Activated naive CD4-positive, alpha-beta T cell treated with anti-CD3 and anti-CD28 coated beads, Interleukin-2, amount 50 U/mL, for 24 hours (primary cell): Measurements from ENCODE around the gene TREX2.

Experiments used
- H3K27ac Mint-ChIP-seq: one replicate; pipeline ENCODE4 v1.8.0; 2021; ENCODE audit warnings: mild to moderate bottlenecking, mixed read lengths
- H3K27me3 Mint-ChIP-seq: one replicate; pipeline ENCODE4 v1.8.0; 2021; ENCODE audit warnings: mixed read lengths
- H3K36me3 Mint-ChIP-seq: one replicate; pipeline ENCODE4 v1.8.0; 2021; ENCODE audit warnings: mixed read lengths
- H3K4me1 Mint-ChIP-seq: one replicate; pipeline ENCODE4 v1.8.0; 2021; ENCODE audit warnings: mixed read lengths
- H3K4me3 Mint-ChIP-seq: one replicate; pipeline ENCODE4 v1.8.0; 2021; ENCODE audit warnings: mild to moderate bottlenecking, mixed read lengths
- H3K9me3 Mint-ChIP-seq: one replicate; pipeline ENCODE4 v1.8.0; 2021; ENCODE audit warnings: mixed read lengths

TREX2 gene

DNA sequence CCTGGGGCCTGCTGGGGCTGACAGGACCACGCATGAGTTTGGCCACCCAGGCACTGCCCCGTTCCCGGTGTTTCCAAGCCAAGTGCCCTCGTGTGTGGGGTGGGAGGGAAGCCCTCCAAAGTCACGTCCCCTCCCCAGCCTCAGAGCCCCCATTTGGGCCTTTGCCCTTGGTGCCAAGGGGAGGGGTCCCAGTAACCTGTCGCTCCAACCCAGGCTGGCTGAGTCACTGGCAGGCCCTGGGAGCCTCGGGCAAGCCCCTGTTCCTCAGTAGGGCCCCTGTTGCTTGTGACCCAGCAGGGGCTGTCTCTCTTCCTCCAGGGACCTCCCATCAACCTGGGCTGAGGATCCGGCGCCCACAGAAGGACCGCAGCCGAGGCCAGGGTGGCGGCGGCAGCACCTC lies 35.2 kb upstream of the TREX2 start:
- Mint-ChIP-seq H3K36me3 (no peaks in the 10 kb centered on the region), H3K27me3 (no peaks in the 10 kb centered on the region), H3K4me3 (no peak overlapping the region), H3K4me1 (no peaks in the 10 kb centered on the region), H3K9me3 (no peaks in the 10 kb centered on the region), H3K27ac (no peak overlapping the region)

DNA sequence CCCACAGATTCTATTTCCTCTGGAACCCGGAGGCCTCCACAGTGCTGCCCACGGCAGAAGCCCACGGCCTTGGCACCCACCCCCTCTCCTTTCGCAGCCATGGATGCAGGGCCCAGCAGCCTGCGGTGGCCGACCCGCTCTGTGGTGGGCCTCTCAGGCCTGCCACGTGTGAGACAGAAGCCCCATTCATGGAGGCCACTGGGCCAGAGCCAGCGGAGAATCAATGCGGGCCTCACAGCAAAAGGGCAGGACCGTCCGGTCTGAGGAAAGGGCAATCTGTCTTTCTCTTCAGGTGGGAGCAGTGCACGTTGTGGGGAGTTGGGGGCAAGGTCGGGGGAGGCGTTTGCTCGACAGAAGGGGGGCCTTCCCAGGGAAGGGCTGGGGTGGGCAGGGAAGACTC lies 32.9 kb upstream of the TREX2 start:
- H3K27me3 Mint-ChIP-seq, result no peaks in the 10 kb centered on the region
- H3K4me1 Mint-ChIP-seq, result no peaks in the 10 kb centered on the region
- no peak overlapping the region for H3K4me3 Mint-ChIP-seq
- no peaks in the 10 kb centered on the region for H3K9me3 Mint-ChIP-seq
- no peaks in the 10 kb centered on the region for H3K36me3 Mint-ChIP-seq
- no peak overlapping the region for H3K27ac Mint-ChIP-seq

DNA sequence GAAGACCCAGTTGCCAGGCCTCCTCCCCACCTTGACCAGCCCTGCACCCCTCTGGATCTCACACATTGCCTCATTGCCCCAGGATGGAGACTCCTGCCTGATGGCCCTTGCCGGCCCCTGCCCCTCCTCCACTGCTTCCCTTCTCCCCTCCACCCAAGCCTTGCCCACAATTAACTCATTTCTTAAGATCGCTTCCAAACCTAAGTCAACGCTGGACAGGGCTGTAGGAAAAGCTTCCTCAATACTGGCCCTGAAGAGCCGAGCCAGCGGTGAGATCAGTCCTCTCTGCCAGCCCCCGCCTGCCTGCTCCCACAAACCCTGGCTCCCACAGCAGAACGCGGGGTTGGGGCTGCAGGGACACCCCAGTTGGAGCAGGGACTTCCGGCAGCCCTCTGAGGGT lies 32.0 kb upstream of the TREX2 start:
- Mint-ChIP-seq H3K27me3 (no peaks in the 10 kb centered on the region), H3K9me3 (no peaks in the 10 kb centered on the region), H3K27ac (no peak overlapping the region), H3K4me3 (no peak overlapping the region), H3K4me1 (no peaks in the 10 kb centered on the region), H3K36me3 (no peaks in the 10 kb centered on the region)

DNA sequence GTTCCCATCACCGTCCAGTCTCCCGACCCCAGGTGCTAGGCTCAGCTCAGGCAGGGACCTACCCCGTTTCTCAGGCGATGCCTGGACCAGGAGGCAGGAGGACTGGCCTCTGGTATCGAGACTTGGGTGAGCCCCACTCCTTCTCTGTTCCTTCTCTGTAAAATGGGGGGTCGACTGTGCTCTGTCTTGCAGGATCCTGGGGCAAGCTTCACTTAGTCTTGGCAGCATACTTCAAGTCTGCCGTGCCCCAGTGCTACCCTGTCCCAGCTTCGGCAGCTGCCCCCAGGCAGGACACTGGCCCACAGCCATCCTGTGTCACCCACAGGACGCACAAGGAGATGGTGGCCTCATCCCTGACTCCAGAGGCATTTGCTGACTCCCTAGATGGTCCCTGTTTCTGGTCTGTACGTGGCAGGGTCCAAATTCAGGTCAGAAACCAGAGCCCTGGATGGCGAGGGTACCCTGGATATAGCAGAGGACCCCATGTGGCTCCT lies 31.6 kb upstream of the TREX2 start:
- Mint-ChIP-seq H3K27ac (no peak overlapping the region), H3K9me3 (no peaks in the 10 kb centered on the region), H3K4me3 (no peak overlapping the region), H3K27me3 (no peaks in the 10 kb centered on the region), H3K4me1 (no peaks in the 10 kb centered on the region), H3K36me3 (no peaks in the 10 kb centered on the region)

DNA sequence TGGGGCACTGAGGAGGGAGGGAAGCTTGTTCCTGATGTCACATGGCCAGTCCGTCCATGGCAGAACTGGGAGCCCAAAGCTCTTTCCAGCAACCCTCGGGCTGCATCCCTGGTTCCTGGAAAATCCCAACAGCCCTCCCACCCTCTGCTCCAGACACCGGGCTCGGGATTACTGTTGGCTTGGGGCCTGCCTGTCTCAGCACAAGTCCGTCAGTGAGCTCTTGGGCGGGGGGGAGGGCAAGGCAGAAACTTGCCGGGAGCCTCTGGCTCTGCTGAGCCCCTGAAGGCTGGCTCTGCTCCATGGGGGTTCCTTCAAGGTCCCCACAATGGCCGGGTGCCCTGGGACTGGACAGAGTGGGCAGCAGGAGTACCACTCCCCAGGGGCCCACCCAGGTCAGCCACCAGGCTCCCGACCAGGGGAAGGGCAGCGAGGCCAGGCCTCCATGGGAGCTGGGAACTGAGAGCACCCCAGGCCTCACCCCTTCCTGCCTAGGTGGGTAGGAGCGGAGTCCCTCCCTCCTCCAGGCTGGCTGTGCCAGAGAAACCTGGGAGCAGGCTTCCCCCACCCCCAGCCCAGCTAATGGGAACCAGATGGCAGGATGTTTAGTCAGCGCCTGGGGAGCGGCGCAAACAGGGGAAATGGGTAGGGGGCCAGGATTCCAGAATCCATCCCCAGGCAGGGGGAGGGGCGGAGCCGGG lies 31.0 kb upstream of the TREX2 start:
- Mint-ChIP-seq H3K27ac (no peak overlapping the region), H3K4me3 (no peak overlapping the region), H3K27me3 (no peaks in the 10 kb centered on the region), H3K36me3 (no peaks in the 10 kb centered on the region), H3K9me3 (no peaks in the 10 kb centered on the region), H3K4me1 (peaks cover 3% of the 10 kb centered on the region)

DNA sequence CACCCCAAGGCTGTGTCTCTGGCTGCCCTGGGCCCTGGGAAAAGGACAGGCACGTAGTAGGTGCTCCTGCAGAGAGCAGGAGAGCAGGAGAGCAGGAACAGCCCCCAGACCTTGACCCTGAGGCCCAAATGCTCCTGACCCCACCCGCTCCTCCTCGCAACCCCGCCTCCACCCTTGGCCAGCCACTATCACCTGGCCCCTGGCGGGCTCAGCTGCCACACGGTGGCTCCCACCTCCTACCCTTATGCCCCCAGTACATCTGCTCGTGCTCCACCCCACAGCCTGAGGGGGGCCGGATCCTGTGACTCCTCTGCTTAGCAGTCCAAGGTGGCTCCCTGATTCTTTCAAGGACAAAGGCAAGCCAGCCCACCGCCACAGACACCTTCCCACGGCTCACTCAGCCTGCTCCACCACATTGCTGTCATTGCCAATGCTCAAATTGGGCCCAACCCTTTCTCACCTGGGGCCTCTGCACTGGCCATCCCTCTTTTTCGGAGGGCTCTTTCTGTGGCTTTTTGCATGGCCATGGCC lies 30.0 kb upstream of the TREX2 start:
- H3K4me1 Mint-ChIP-seq, result peaks cover 3% of the 10 kb centered on the region
- no peaks in the 10 kb centered on the region for H3K9me3 Mint-ChIP-seq
- no peaks in the 10 kb centered on the region for H3K27me3 Mint-ChIP-seq
- no peaks in the 10 kb centered on the region for H3K36me3 Mint-ChIP-seq
- no peak overlapping the region for H3K27ac Mint-ChIP-seq
- peak overlapping the region; percentile 33 for H3K4me3 Mint-ChIP-seq

DNA sequence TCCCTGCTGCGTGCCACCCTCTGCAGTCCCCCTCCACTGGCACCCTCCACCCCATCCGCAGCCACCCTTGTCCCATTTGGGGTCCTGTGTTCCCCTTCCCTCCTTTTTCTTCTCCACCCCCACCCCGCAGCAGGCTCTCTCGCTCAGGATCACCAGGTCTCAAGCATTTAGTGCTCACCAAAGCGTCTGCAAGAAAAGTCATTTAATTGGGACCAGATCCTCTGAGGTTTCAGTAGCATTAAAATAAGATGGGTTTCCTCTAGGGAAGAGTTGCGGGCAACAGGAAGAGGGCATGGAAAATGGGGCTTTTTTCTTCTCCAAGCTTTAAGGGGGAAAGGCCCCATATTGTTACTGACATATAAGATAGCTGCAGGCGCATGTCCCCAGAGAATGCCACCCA lies 29.4 kb upstream of the TREX2 start:
- Mint-ChIP-seq H3K4me3 (no peak overlapping the region), H3K9me3 (no peaks in the 10 kb centered on the region), H3K27me3 (no peaks in the 10 kb centered on the region), H3K36me3 (no peaks in the 10 kb centered on the region), H3K27ac (no peak overlapping the region), H3K4me1 (peaks cover 3% of the 10 kb centered on the region)

DNA sequence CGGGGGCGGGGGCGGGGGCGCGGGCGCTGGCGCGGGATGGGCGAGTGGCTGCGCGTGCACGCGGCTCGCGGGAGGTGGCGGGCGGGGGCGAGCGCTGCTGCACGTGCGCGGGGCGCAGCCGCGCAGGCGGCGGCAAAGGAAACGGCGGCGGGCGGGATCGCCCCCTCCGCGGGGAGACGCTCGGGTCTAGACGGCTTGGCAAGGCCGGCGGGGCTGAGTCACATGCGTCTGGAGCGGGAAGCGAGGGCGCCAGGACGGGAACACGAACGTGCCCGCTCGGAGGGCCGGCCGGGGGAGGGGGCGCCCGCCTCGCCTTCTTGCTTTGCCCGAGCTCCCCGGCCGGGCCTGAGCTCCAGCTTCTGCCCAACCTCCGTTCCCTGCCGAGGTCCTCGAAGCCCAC lies 28.9 kb upstream of the TREX2 start:
- H3K4me1 Mint-ChIP-seq, result peaks cover 3% of the 10 kb centered on the region
- no peaks in the 10 kb centered on the region for H3K27me3 Mint-ChIP-seq
- no peaks in the 10 kb centered on the region for H3K9me3 Mint-ChIP-seq
- no peak overlapping the region for H3K4me3 Mint-ChIP-seq
- no peak overlapping the region for H3K27ac Mint-ChIP-seq
- no peaks in the 10 kb centered on the region for H3K36me3 Mint-ChIP-seq

DNA sequence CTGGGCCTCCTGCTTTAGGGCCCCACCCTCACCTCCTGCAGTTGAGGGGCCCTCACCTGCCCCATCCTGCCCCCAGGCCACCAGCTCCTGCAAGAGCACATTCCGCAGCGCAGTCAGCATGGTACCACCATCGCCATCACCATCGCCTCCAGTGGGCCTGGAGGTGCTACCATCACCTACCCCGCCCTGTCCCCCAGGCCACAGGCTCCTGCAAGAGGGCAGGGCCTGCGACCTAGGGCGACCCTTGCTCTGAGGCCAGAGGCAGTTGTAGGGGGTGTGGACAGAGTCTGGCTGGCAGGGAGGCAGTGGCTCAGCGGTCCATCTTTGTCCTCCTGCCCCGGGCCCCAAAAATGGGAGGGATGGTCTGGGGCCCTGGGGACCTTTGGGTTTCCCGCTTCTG lies 28.4 kb upstream of the TREX2 start:
- H3K4me1 Mint-ChIP-seq, result peaks cover 3% of the 10 kb centered on the region
- peak overlapping the region; percentile 62 for H3K27ac Mint-ChIP-seq
- H3K27me3 Mint-ChIP-seq, result no peaks in the 10 kb centered on the region
- peak overlapping the region; percentile 51 for H3K4me3 Mint-ChIP-seq
- no peaks in the 10 kb centered on the region for H3K36me3 Mint-ChIP-seq
- no peaks in the 10 kb centered on the region for H3K9me3 Mint-ChIP-seq

DNA sequence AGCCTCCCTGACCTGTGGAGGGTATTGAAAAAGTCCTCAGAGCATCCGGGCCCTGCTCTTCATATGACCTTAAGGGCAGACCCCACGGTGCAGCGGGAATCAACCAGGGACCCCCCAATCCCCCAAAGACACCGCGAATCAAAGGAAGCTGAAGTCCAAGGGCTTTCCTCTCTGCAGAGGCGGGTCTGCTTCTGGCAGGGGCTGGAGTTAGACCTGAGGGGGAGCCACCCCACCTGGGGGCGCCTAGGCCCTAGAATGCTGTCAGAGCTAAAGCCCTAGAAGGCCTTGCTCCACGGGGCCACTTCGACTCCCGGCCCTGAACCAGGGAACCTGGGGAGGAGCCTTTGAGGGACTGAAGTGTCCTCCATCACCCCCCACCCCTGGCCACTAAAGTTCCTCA lies 27.3 kb upstream of the TREX2 start:
- Mint-ChIP-seq H3K27me3 (no peaks in the 10 kb centered on the region), H3K36me3 (no peaks in the 10 kb centered on the region), H3K4me1 (peaks cover 3% of the 10 kb centered on the region), H3K27ac (no peak overlapping the region), H3K4me3 (peak overlapping the region; percentile 42), H3K9me3 (no peaks in the 10 kb centered on the region)

DNA sequence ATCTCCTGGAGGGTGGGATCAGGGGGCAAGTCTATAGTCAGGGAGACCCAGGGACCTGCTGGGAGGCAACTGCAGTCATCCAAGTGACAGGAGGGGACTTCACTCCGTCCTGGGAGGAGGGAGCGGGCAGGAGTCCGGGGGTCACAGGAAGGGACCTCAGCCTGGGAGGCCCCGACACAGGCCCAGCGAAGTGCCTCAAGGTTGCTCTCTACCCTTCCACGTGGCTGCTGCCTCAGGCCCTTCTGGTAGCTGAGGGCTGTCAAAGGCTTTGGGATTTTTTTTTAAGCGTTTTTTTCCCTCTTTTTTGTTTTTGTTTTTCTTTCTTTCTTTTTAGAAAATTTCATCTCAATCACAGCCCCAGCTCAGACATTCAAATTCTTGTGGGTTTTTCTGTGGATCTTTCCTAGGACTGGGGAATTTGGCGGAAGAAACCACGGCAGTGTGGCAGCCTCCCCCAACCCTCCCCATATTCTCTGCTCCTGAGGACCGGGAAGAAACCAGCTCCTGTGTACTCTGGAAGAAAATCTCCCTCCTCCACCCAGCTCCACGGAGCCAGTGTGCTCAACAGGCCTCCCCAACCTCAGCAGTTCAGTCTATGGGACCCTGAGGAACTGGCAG lies 25.9 kb upstream of the TREX2 start:
- no peaks in the 10 kb centered on the region for H3K9me3 Mint-ChIP-seq
- no peaks in the 10 kb centered on the region for H3K27me3 Mint-ChIP-seq
- no peak overlapping the region for H3K4me3 Mint-ChIP-seq
- H3K27ac Mint-ChIP-seq, result peak overlapping the region; percentile 46
- peaks cover 1% of the 10 kb centered on the region for H3K36me3 Mint-ChIP-seq
- H3K4me1 Mint-ChIP-seq, result peaks cover 10% of the 10 kb centered on the region

DNA sequence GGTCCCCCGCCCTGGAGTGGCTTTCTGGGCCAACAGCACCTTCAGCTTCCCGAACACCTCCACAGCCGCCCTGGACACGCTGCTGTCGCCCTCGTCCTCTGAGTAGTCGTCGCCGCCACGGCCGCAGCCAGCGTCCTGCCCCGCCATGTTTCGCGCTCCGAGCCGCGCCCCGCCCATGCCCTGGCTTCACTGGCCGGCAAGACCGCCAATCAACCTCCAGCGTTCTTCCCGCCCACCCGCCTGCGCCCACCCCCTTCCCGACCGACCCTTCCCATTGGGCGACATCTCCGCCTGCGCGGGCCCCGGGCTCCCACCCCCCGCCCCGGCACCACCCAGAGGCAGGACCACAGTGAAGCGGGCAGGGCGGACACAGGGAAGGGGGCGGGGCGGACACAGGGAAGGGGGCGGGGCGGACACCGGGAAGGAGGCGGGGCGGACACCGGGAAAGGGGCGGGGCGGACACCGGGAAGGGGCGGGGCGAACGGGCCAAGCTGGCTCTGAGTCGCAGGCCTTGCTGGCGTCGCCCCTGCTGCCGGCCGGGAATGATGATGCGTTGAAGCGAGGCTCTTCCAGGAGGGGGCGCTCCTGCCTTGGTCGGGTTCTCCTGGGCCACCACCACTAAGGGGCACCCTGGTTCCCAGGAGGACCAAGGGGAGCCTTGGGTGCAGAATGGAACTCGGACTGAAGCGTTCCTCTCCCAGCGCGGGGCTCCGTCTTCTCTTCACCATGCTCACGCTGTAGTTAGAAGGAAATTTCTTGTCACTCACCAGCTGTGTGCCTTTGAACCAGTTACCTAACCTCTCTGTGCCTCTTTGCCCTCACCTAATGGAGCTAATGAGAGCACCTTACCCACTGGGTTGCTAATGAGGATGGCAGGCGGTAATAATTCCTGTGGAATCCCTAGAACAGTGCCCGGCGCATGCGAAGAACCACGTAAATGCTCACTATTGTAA lies 24.8 kb upstream of the TREX2 start, which contains the start of gene HAUS7:
Gene HAUS7, minus strand, starts transcription at position 166 of the 953 bp plus-strand sequence. Its CDS starts 19 bp downstream, at position 147.
- Mint-ChIP-seq H3K4me3 (peak within 1 kb of the TSS; percentile 81), H3K4me1 (peaks cover 10% of the 10 kb centered on the region), H3K27me3 (no peaks in the 10 kb centered on the region), H3K36me3 (peaks cover 1% of the 10 kb centered on the region), H3K27ac (peak within 1 kb of the TSS; percentile 19), H3K9me3 (no peaks in the 10 kb centered on the region)

DNA sequence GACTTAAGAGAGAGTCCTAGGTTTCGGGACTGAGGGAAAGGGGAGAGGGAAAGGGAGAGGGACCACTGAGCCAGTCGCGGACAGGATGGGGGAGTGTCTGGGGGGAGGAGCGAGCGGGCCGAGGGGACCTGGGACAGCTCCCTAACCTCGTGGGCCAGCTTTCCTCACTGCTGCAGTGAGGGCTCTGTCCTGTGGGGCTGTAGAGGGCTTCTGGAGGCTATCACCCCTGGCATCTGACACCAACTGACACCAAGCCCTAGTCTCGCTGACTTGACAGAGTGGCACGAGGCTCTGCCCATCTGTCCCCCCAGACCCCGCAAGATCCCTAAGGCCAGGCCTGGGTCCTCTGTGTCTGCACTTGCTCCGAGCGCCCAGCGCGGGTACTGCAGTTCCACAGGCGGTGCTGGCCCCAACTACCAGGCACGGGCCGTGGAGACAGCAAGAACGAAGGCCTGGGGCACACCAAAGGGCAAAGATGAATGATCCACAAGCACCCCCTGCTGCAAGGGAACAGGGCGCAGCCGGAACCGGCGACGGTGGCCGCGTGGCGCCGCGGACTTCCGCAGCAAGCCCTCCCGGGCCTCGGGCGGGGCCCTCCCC lies 24.1 kb upstream of the TREX2 start:
- Mint-ChIP-seq H3K27ac (peak overlapping the region; percentile 19), H3K4me1 (peaks cover 10% of the 10 kb centered on the region), H3K9me3 (no peaks in the 10 kb centered on the region), H3K4me3 (peak overlapping the region; percentile 81), H3K27me3 (no peaks in the 10 kb centered on the region), H3K36me3 (peaks cover 1% of the 10 kb centered on the region)

DNA sequence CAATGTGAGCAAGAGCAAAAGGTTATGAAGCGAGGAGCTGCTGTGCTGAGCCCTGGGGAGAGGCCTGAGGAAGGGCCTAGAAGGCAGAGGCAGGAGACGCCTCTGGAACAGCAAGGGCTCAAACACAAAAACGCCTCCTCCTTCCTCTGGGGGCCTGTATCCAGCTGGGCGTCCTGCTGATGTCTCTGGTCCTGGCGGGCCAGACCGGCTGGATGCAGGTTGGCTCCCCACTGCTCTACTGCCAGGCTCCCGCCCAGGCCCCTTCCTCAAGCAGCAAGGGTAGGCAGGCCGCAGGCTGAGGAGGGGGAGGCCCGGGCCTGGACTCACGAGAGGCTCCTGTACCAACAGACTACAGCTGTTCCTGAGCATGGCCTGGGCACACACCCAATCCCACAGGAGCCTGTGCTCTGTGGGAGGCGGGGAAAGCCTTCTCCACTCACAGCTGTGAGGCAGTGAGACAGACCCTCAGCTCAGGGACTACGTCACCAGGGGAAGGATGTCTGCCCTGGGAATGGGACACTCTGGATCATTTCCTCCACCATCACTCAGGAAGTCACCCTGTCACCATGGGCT lies 22.2 kb upstream of the TREX2 start:
- Mint-ChIP-seq H3K4me1 (peaks cover 10% of the 10 kb centered on the region), H3K27ac (no peak overlapping the region), H3K9me3 (no peaks in the 10 kb centered on the region), H3K36me3 (peaks cover 1% of the 10 kb centered on the region), H3K27me3 (no peaks in the 10 kb centered on the region), H3K4me3 (no peak overlapping the region)
